Tibial nerve (tissue), 4 donors: ENCODE data around the gene RNF13. TPM values are rescaled to one million over a fixed set of nuclear protein-coding genes. Genes with fewer than 3 reads are reported as not detected.

Source experiments
- DNase-seq, 2 donors: peaks; one replicate each; pipeline ENCODE4 v3.0.0-alpha.2; 2019; ENCODE audit warnings: low spot score in 2 of 2
- H3K27ac ChIP-seq, 4 donors: fragments of 200-600 bp; sonication (generic) in 3 of 4; one replicate each; pipeline ENCODE4 v1.5.1; 2017 to 2019; ENCODE audit warnings: mild to moderate bottlenecking in 1 of 4
- H3K27me3 ChIP-seq, 2 donors: fragments of 200-600 bp; sonication (generic) in 1 of 2; one replicate each; pipeline versions ENCODE4 v1.5.1 to v1.6.0; 2017 to 2019
- H3K36me3 ChIP-seq, 3 donors: fragments of 200-600 bp; sonication (generic); one replicate each; pipeline ENCODE4 v1.5.1; 2018 to 2019
- H3K4me1 ChIP-seq, 4 donors: fragments of 200-600 bp; sonication (generic) in 3 of 4; one replicate each; pipeline ENCODE4 v1.5.1; 2017 to 2019
- H3K4me3 ChIP-seq, 4 donors: fragments of 200-600 bp; sonication (generic) in 3 of 4; one replicate each; pipeline ENCODE4 v1.5.1; 2017 to 2019; ENCODE audit warnings: mild to moderate bottlenecking in 1 of 4, moderate library complexity in 1 of 4
- H3K9me3 ChIP-seq, 4 donors: fragments of 200-600 bp; sonication (generic) in 3 of 4; one replicate each; pipeline ENCODE4 v1.5.1; 2017 to 2019
- CTCF ChIP-seq, 5 experiments: fragments of 200-600 bp in 3 of 5; fragments of 450-650 bp in 2 of 5; sonication (generic) in 3 of 5; IDR thresholded peaks; one replicate each; pipeline ENCODE4 v1.5.1; 2016 to 2019; ENCODE audit warnings: antibody characterized with exemption in 5 of 5, mild to moderate bottlenecking in 3 of 5, moderate library complexity in 2 of 5
- EP300 ChIP-seq, 2 donors: sonication (generic); formaldehyde crosslinking; IDR thresholded peaks; one replicate each; pipeline ENCODE4 v1.6.1; 2017; ENCODE audit warnings: antibody characterized with exemption in 2 of 2, mild to moderate bottlenecking in 1 of 2
- POLR2A ChIP-seq, 2 donors: fragments of 450-650 bp; IDR thresholded peaks; one replicate each; pipeline ENCODE4 v1.6.1; 2017; ENCODE audit warnings: antibody characterized with exemption in 2 of 2, mild to moderate bottlenecking in 2 of 2, moderate library complexity in 2 of 2
- WGBS, 2 donors: methylation state at CpG; one replicate each; pipeline ENCODE4 v1.1.5; 2018; 5-methylcytosine and 5-hydroxymethylcytosine counted together
- total RNA-seq, 4 donors: library from RNA; depleted of rRNA; stranded (reverse); fragments of >200 nt; gene quantifications; one replicate each; pipeline ENCODE4 v1.1.0, GENCODE V29; 2016

Gene RNF13
- total RNA-seq, 4 donors from 2014 or later, result 107 to 142 (median 128) TPM

GRCh38 chr3:149816311-149816710 lies 3.3 kb downstream of the RNF13 start:
- TF ChIP-seq POLR2A (IDR thresholded peaks at IDR 0.05) (no peak), EP300 (IDR thresholded peaks at IDR 0.05) (no peak), CTCF (IDR thresholded peaks at IDR 0.05) (no peak)
- H3K27me3 ChIP-seq, result no peaks in the 10 kb centered on the region
- H3K4me3 ChIP-seq, result peak overlapping the region in 1 of 4 donors; percentile 8
- H3K27ac ChIP-seq, result peak overlapping the region in 2 of 4 donors; percentile 98 to 99
- 32 to 41% methylated on average over 3 of the region's 3 CpGs for WGBS, 2 donors
- H3K36me3 ChIP-seq, result no peaks in the 10 kb centered on the region
- peaks cover 0 to 66% (median 32%) of the 10 kb centered on the region in 4 donors for H3K4me1 ChIP-seq
- no peaks in the 10 kb centered on the region for H3K9me3 ChIP-seq
- no peak for DNase-seq

GRCh38 chr3:149816986-149817385 lies 4.0 kb downstream of the RNF13 start:
- peaks cover 0 to 61% (median 32%) of the 10 kb centered on the region in 4 donors for H3K4me1 ChIP-seq
- TF ChIP-seq POLR2A (IDR thresholded peaks at IDR 0.05) (peak in 1 of 2 donors; percentile 13), CTCF (IDR thresholded peaks at IDR 0.05) (no peak), EP300 (IDR thresholded peaks at IDR 0.05) (peak in 1 of 2 donors; percentile 64)

GRCh38 chr3:149819432-149819831 lies 6.4 kb downstream of the RNF13 start:
- 71 to 72% methylated on average over 1 of the region's 1 CpG for WGBS, 2 donors
- DNase-seq, result no peak
- TF ChIP-seq EP300 (IDR thresholded peaks at IDR 0.05) (no peak), CTCF (IDR thresholded peaks at IDR 0.05) (no peak), POLR2A (IDR thresholded peaks at IDR 0.05) (no peak)
- Histone ChIP-seq H3K27ac (no peak overlapping the region), H3K9me3 (peaks cover 0 to 4% (median 2%) of the 10 kb centered on the region in 4 donors), H3K36me3 (no peaks in the 10 kb centered on the region), H3K4me1 (peaks cover 0 to 52% (median 28%) of the 10 kb centered on the region in 4 donors), H3K27me3 (no peaks in the 10 kb centered on the region), H3K4me3 (no peak overlapping the region)

More at GRCh38 chr3:149816986-149817385, 4.0 kb downstream of the RNF13 start:
- no peaks in the 10 kb centered on the region for H3K27me3 ChIP-seq
- DNase-seq, result peak in 1 of 2 donors; percentile 14
- H3K9me3 ChIP-seq, result peaks cover 0 to 4% (median 2%) of the 10 kb centered on the region in 4 donors
- H3K36me3 ChIP-seq, result no peaks in the 10 kb centered on the region
- H3K4me3 ChIP-seq, result no peak overlapping the region
- peak overlapping the region in 2 of 4 donors; percentile 98 to 99 for H3K27ac ChIP-seq
- 26 to 33% methylated on average over 2 of the region's 2 CpGs for WGBS, 2 donors

- H3K9me3 ChIP-seq, result peaks cover 0 to 4% (median 2%) of the 10 kb centered on the region in 4 donors
- no peak for DNase-seq
- H3K27me3 ChIP-seq, result no peaks in the 10 kb centered on the region
- WGBS, 2 donors, result 84 to 87% methylated on average over 4 of the region's 4 CpGs
- H3K36me3 ChIP-seq, result no peaks in the 10 kb centered on the region
- H3K4me3 ChIP-seq, result no peak overlapping the region
- peaks cover 0 to 44% (median 21%) of the 10 kb centered on the region in 4 donors for H3K4me1 ChIP-seq
- H3K27ac ChIP-seq, result no peak overlapping the region
- TF ChIP-seq CTCF (IDR thresholded peaks at IDR 0.05) (no peak), POLR2A (IDR thresholded peaks at IDR 0.05) (no peak), EP300 (IDR thresholded peaks at IDR 0.05) (no peak)
Measured at GRCh38 chr3:149820183-149820582, 7.2 kb downstream of the RNF13 start.

GRCh38 chr3:149826636-149827035 lies 13.6 kb downstream of the RNF13 start:
- TF ChIP-seq POLR2A (IDR thresholded peaks at IDR 0.05) (no peak), EP300 (IDR thresholded peaks at IDR 0.05) (no peak), CTCF (IDR thresholded peaks at IDR 0.05) (no peak)
- H3K4me1 ChIP-seq, result peaks cover 0 to 45% (median 13%) of the 10 kb centered on the region in 4 donors
- no peak overlapping the region for H3K4me3 ChIP-seq
- H3K27ac ChIP-seq, result peak overlapping the region in 2 of 4 donors; percentile 44 to 45
- H3K27me3 ChIP-seq, result no peaks in the 10 kb centered on the region
- peaks cover 0 to 16% (median 4%) of the 10 kb centered on the region in 4 donors for H3K9me3 ChIP-seq
- WGBS, 2 donors, result 68 to 69% methylated on average over 3 of the region's 3 CpGs
- no peak for DNase-seq
- H3K36me3 ChIP-seq, result peaks cover 0 to 8% (median 0%) of the 10 kb centered on the region in 3 donors
